Activated CD4-positive, alpha-beta T cell treated with anti-CD3 and anti-CD28 coated beads, Interleukin-2, amount 50 U/mL, for 16 hours (primary cell): ENCODE measurements around the gene HOXA10.

Experiments used
- DNase-seq: peaks from one replicate; pipeline ENCODE4 v3.0.0-alpha.2; 2020

Gene HOXA10

DNA sequence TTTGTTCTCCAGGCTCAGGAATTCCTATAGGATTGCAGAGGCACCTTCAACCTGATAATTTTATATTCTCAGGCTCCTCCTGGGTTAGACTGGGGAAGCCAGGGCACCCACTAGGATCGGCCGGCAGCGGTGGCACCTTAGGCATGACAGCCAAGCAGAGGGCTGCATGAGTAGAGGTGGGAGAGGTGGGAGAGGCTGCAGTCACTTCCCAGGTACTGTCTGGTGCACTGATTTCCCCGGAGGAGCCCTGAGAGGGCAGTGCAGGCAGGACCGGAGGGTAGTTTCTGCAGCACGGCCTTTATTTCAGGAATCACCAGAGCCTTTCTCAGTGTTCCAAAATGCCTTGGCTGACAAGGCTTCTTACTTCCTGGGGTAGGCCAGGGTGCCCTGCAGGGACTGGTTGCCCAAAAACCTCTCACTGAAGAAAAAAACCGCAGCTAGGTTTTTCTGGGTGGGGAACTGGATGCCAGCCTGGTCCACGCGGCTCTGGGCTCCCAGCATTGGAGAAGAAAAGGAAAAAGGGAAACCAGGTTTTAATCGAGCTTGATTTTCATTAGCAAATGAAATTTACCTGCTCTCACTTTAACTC, 29.3 kb upstream of the HOXA10 start:
- DNase-seq = no peak

- DNase-seq = no peak
These were observed 28.7 kb upstream of the HOXA10 start for GRCh38 chr7:27202862-27203134.

DNA sequence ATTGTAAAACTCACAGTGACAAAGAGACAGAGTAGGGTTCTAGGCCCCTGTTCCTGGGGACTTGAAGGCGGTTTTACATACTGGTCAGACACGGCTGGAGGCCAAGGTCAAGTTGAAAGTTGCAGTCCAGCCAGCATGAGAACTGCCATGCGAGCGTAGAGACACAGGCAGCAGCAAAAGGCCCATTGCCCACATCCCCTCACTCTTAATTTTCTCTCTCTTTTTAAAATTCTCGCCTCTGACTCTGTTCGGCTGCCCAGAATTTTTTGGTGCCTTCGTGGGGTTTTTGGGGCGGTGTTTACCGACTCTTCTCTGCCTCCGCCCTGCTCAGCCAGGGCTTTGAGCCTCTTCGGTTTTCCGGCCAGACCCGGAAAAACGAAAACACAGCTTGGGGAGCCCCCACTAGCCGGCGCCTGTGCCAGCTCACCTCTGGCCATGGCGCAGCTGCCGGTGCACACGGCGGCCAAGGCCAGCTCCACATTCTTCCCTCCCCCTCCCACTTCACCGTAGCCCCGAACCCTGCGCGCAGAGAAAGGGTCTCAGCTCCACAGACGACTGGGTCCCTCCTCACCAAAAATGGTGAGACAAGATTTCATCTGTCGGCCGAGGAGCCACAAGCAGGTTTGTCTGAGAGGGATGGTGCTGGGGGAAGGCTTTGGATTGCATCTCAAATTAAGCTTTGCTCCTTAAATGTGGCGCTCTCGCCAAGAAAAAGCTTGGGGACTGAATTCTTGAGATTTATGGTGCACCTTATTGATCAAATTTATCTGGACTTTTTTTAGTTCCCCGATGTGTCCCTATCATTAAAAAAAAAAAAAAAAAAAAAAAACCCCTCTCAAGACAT, 28.1 kb upstream of the HOXA10 start:
- no peak for DNase-seq

- DNase-seq = no peak
These were observed 27.5 kb upstream of the HOXA10 start for GRCh38 chr7:27201580-27202017.

GRCh38 chr7:27200761-27201579, 26.9 kb upstream of the HOXA10 start:
- DNase-seq = no peak

- no peak for DNase-seq
These were observed 26.0 kb upstream of the HOXA10 start, which contains the start of gene HOXA13 for GRCh38 chr7:27199849-27200760. Gene HOXA13, minus strand, starts transcription at chr7:27200091. Its CDS starts 14 bp downstream, at chr7:27200077.

- DNase-seq = no peak
These were observed 25.0 kb upstream of the HOXA10 start for GRCh38 chr7:27198871-27199801.

- no peak for DNase-seq
These were observed 24.2 kb upstream of the HOXA10 start for GRCh38 chr7:27198138-27198841.

DNA sequence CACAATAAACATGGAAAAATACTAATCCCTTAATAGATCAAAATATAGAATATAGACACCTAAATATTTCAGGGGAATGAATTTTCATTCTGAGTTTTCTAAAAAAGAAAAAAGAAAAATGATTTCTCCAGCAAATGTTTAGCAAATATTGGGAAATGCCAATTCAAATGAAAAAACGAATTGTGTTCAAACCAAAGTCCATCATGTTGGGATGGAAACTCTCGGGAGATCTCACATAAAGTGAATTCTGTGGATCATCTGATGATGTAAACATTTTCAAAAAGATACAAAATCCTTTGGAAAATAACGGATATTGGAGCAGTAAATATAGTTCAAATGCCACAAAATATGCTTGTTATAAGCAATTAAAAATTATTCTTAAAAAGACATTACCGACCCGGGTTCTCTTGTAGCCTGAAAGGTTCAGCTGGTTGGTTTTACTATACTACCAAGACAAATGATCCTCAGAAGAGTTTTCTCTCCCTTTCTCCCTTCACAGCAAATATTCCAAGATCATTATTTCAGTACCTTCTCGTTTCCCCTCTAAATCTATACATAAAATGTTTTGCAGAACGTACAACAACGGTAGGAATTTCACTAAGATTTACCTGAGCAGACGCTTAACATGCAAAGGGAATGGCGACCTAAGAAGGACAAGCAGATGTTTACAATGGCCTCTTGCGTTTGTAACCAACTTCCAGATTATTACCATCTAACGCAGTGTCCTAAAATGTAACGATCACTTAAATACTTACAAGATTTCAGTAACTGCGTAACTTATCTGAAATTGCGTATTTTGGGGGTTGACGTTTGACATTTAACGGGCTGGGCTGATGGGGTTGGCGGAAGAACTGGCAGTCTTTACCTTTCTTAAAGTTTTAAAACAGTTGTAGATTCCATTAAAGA, 23.3 kb upstream of the HOXA10 start:
- DNase-seq = no peak

DNA sequence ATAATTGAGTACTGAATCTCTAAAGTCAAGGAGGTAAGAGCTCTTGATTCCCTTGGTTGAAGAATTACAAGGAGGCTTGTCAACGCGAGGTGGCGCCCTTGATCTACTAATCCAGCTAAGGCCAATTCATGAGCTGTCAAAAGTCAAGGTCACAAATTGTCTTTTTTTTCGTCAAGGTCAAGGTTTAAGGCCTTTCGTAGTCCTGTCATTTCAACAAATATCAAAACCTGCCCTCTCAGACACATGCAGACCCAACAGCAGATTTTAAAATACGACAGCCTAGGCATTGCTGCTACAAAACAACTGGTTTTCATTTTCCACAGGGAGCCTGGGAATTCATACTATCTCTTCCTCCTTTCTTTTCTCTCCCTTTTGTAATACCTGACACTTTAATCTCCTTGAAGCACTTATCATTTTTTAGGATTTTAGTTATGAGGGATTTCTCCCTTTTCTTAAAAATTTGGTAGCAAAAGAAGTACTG, 22.2 kb upstream of the HOXA10 start:
- DNase-seq = peak; percentile 77

DNA sequence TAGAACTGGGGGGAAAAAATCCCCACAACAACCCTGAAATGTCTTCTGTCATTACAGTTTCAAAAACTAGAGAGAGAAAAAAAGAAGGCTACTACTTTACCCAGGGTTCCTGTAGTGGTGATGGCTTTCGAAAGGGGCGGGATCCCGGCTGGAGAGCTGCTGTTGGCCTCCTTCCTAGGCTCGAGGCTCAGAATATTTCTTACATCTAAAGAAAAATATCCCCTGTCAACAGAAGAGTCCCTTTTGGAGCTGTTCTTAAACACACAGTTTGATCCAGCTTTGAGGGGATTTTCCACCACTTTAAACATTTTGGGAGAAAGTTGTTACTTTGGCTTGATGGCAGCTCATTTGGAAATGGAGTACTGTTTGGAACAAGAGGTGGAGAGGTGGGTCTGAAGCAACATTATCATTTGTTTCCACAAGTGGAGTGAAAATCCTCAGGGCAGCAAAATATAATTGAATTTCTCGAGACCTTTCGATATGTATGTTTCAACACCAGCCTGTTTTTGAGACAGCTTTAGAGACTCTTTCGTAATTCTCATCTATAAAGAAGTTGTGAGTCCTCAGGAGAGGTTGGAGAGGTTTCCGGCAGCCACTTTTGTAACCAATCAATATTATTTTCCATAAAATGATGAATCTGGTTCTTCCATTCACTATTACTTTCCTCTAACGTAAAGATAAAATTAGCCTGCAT, 20.7 kb upstream of the HOXA10 start:
- no peak for DNase-seq

GRCh38 chr7:27194002-27194352, 19.9 kb upstream of the HOXA10 start:
- no peak for DNase-seq

DNA sequence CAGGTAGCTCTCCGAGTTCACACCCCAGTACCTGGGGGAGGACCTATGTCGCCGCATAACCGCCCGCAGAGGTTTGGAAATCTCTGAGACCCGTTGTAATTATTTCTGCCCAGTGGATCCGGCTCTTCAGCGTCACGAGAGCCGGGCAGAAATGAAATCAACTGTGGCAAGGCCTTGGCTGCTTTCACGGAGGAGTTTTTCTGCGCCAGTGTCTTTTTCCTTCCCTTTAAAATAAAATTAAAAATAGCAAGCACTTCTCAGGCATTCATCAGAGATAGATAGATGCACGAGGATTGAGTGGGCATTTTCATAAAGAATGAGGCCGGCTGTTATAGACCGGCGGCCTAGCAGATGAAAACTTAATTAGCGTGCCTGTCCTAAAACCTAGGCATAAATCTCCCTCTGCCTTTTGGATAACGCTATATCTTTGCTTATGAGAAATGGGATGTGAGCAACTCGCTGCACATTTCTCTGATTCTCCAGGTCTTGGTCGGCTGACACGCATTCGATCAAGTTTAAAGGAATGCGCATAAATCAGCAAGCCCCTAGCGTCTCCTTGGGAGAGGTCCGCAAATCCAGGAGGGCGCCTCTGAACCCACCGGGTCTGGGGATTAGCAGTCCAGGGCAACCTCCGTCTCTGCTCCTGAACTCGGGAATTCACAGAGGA, 19.3 kb upstream of the HOXA10 start:
- DNase-seq = no peak

DNA sequence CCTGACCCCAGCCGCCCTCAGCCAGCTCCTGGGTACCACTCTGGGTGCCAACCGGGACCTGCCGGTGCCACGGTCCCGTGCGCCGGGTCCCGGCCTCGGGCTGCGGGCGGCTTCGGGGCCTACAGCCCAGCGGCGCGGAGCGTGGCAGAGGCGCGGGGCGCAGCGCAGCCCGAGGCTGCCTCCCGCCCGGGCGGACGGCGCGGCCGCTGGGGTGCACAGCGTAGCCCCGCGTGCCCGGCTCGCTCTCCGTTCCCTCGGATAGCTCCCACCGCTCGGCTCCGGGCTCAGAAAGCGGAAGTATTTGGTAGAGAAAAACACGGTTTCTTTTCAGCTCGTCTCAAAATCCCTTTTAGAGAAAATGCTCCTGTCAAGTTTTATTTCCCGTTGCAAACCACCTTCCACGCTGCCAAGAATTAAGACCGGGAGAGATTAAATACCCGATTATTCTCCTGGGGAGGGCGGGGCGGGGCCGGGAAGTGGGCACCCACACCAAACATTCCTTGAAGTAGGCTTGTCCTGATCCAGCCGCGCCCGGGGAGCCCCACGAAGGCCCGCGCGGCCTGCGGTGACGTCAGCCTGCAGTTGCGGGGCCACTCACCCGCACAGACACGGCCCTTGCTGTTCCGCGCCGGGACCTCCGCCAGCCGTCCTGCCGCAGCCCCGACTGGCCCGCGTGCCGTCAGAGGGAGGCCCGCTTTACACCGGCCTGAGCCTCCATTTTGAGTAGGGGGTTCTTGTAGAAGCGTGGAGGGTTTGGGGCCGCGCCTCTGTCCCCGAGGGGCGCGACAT, 18.6 kb upstream of the HOXA10 start:
- DNase-seq = no peak

DNA sequence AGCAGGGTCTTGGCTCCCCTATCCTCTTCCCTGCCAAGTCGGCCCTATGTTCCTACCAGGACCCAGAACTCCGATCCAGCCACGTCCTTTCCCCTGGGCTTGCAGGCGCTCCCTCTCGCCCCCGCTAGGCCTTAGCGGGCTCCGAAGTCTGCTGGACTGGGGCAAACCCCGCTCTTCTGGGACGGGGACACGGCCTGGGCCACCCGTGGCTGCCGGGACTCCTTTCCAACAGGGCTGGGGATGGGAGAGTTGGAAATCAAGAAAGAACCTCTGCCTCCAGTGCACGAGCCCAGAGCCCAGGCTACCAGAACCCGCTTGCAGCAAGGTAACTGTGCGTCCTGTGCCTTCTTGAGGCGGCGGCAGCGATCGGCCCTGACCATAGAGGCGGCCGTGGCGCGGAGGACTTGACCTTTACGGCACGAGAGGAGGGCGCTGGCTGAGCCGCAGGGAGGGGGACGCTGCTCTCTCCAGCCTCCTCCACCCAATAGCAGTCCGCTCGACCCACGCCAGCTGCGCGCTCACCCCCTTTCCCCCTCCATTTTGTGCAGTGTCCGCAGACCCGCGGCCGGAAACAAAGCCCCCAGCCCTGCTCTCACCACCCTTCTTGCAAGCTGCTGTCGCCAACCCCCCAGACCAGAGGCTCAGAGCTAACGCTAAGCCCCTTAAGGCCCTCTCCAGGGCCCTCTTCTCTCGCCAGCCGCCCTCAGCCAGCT, 17.9 kb upstream of the HOXA10 start:
- no peak for DNase-seq

GRCh38 chr7:27191161-27191731, 17.1 kb upstream of the HOXA10 start:
- no peak for DNase-seq
